NK-92 (cell line): ENCODE measurements around the gene PSMD12.
"Not testable (repeated sequence)": the region's sequence is repeated elsewhere in the genome, so short reads cannot be mapped to it uniquely, and the experiment has no call there.

Experiments
- DNase-seq: peaks from one replicate; lab custom pipeline; 2025; ENCODE audit not compliant: unreplicated experiment; lab: John Stamatoyannopoulos, UW

The PSMD12 gene

DNA sequence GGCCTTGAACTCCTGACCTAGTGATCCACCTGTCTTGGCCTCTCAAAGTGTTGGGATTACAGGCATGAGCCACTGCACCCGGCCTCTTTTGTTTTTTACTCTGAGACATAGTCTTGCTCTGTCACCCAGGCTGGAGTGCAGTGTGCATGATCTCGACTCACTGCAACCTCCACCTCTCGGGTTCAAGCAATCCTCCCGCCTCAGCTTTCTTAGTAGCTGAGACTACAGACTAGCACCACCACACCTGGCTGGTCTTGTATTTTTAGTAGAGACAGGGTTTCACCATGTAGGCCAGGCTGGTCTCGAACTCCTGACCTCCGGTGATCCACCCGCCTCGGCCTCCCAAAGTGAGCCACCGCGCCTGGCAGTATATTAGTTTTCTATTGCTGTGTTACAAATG lies 22.2 kb upstream of the PSMD12 start:
- DNase-seq = not testable (repeated sequence)

DNA sequence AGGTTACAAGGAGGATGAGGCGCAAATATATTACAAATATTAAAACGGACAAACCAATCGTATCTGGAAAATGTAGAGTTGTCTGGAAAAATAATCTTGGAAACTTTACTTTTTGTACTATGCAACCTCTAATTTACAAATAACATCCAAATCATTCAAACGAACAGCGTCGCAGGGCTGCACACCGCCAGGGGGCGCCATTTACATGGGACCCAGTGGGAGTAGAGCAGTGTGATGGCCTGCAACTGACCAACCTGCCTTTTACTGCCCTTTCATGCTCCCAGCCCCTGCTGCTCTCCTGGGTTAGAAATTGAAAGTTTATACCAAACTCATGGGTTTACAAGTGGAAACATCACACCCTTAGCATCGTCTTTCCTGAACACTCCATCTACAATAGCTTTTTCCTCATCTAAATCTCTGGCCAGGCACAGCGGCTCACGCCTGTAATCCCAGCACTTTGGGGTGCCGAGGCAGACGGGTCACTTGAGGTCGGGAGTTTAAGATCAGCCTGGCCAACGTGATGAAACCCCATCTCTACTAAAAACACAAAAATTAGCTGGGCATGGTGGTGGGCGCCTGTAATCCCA lies 20.7 kb upstream of the PSMD12 start:
- DNase-seq = no peak

DNA sequence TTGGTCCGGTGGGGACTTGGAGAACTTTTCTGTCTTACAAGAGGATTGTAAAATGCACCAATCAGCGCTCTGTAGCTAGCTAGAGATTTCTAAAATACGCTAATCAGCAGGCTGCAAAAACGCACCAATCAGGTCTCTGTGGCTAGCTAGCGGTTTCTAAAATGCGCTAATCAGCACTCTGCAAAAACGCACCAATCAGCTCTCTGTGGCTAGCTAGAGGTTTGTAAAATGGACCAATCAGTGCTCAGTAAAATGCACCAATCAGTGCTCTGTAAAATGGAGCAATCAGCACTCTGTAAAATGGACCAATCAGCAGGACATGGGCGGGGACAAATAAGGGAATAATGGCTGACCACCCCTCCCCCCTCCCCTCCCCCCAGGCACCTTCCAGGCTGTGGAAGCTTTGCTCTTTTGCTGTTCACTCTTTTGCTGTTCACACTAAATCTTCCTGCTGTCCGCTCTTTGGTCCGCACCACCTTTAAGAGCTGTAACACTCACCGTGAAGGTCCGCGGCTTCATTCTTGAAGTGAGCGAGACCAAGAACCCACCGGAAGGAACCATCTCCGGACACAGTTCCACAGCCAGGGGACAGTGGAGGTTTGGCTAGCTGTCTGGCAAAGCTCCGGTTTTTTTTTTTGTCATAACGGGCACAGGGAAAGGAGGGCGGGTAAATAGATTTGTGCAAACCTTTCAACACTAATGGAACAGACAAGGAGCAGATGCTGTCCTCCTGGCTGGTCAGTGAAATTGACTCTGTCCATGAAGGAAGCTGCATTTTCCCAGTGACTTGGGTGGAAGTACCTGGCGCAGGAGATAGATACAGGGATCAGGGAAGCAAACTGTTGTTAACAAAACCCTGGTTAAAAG lies 19.0 kb upstream of the PSMD12 start:
- DNase-seq = no peak

DNA sequence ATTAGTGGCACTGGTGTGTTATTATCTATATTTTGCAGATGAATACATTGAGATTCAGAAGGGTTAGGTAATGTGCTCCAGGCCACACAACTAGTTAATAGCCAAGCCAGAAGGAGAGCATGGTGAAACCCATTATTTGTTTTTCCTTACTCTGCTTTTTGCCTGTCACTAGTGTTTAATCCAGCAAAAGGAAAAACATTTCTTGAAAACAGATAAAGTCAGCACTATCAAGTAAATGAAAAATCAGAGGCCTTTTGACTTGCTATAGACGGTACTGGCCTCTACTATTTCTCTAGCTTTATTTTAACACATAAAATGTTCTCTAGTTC lies 15.5 kb upstream of the PSMD12 start:
- no peak for DNase-seq

DNA sequence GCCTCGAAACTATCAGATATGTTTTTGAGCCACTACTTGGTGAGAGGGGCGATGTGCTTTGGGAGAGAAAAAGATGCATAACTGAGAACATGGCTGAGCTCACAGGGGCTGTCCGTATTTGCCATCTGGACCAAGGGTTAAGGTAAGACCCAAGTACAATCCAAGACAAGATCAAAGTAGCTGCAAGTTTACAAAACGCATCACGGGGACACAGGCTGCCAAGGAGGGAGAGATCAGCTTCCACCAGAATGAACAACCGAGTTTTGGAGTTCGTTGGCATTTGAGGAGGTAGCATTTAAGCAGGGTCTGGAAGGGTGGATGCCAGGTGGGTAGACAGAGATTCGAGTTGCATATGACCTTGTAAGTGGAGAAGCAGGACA lies 12.9 kb upstream of the PSMD12 start:
- DNase-seq = no peak

DNA sequence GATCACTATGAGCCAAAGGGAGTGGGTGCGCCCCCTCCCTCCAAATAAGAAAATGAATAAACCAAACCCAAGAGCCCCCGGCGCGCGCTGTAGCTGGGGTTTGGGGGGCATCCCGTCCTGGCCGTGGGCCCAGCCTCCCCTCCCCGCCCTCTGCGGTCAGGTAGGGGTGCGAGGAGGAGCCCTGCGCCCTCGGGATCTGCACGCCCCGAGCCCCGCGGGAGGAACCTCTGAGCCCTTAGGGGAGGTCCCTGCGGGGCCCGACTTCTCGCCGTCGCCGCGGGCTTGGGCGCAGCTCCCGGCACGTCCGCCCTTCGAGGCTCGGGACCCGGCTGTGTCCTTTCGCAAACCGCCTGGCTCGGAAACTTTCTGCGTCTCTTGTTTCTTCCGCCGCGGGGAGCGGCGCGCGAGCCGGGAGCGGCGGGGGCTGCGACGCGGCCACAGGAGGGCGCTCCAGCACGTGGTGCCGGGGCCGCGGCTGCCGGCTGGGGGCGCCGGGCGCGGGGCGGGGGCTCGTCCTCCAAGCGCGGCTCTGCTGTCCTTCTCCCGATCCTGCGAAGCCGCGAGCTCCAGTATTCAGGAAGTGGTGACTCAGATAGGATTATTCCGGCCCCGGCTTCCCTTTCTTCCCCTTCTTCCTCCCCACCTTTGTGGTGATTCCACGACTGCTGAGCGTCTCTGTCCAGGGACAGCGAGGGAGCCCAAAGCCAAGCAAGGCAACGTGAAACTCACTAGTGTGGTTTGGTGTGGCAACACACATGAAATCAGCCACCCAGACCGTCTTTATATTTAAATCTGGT lies 12.3 kb upstream of the PSMD12 start:
- no peak for DNase-seq

DNA sequence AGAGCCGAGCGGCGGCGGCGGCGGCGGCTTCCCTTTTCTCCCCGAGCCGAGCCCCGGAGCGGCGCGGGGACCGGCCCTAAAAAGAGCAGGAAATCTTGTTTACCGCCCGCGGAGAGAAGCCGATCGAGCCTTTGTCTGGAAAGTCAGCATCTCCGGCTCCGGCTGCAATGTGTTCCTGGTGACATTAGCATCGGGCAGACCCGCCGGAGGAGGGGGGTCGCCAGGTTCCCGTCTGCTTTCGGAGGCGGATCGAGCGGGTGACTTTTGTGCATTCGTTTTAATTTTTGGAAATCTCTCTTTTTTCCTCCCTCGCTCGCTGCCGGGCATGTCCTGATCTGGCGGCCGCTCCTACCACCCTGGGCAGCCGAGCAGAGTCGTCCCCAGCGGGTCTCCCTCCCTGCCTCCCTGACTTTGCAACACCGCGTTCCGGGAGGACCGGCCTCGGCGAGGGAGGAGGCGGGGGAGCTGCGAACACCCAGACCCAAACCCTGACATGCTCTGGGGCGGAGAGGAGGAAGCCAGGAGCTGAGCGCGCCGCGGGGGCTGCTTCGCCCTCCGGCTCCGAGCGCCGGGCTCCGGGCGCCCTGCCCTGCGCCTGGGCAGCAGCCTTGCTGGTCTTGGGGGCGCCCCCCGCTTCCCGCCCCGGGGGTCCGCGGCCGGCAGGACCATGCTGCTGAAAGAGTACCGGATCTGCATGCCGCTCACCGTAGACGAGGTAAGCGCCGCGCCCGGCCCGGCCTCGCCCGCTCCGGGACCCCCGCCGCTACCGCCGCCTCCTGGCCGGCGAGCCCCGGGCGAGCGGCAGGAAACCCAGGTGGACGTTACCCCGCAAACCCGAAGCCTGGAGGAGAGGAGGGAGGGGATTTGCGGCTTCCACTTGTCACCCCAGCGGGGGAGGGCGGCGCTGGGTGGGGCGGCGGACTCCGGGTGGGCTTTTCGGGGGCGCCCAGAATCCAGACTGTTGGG lies 11.4 kb upstream of the PSMD12 start:
- no peak for DNase-seq

DNA sequence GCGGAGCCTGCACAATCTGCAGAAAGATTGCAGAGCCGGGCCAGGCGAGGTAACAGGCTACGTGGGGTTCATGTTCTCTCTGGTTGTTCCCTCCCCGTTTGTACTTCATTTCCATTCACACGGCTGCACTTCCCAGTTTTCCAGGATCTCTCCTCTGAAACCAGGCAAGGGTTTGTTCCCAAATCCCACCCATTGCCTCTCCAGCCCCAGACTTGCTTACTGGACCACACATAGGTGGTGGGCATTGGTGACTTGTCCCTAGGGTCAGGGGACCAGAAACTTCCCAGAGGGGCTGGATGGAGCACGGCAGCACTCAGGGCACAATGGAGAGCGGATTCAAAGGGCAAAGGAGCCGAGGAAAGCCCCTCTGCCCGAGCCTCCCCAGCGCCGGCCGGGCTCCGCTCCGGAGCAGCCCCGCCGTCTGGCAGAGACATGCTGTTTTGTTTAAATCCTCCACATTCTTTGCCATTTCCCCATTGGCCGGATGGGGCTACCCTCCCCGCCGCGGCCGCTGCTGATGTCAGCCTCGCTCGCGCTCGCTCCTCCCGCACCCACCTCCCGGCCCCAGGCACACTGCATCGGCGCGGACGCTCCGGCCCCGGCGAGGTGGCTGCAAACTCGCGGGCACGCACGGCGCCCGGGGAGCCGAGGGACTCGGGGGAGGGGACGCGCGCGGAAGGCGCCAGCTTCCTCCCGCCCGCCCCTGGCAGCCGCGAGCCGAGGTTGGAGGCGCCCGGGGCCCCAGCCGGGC lies 10.5 kb upstream of the PSMD12 start, which contains the start of gene PITPNC1:
TSS of gene PITPNC1 (plus strand) at position 545 of the 751 bp plus-strand sequence.
- peak; percentile 38 for DNase-seq

DNA sequence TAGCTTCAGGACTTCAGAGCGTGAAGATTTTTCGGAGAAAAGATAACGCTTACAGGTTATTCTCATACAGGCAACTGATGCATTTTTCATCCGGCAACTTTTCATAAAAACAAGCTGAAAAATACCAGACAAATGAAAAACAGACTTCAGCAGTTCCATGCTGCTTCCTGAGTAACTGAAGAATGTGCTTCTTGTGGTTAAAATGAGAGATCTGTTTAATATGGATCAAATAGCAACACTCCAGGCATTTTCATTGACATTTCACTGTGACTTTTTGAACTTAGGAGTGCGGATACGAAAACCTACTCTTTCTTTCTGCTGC lies 10.0 kb upstream of the PSMD12 start:
- no peak for DNase-seq

DNA sequence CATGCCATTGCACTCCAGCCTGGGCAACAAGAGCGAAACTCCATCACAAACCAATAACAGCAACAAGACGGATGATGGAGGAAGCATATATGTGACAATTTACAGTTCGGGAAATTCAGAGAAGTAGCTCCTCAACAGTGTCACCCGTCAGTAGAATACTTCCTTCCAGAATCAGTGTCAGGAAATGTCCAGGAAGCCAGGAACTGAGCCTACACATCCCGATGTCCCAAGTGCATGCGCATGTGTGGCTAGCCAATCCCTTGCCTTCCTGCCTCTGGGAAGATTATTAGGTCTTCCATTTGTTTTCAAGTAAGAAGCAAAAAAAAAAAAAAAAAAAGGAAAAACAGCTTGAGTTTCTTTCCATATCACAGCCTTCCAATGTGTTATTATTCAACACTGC lies 9.3 kb upstream of the PSMD12 start:
- DNase-seq = no peak

DNA sequence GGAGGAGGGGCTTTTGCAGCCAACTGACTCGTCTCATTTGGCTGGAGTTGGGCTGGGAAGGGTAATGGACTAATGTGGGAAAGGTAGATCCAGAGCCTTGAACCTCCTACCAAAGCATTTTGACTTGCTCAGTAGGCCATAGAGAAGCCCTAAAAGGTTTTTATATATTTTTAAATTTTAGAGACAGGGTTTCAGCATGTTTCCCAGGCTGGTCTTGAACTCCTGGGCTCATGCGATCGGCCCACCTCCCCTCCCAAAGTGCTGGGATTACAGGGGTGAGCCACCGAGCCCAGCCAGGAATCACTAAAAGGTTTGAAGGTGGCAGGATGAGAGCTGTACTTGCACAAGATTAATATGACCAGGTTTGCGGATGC lies 8.7 kb upstream of the PSMD12 start:
- DNase-seq = no peak

DNA sequence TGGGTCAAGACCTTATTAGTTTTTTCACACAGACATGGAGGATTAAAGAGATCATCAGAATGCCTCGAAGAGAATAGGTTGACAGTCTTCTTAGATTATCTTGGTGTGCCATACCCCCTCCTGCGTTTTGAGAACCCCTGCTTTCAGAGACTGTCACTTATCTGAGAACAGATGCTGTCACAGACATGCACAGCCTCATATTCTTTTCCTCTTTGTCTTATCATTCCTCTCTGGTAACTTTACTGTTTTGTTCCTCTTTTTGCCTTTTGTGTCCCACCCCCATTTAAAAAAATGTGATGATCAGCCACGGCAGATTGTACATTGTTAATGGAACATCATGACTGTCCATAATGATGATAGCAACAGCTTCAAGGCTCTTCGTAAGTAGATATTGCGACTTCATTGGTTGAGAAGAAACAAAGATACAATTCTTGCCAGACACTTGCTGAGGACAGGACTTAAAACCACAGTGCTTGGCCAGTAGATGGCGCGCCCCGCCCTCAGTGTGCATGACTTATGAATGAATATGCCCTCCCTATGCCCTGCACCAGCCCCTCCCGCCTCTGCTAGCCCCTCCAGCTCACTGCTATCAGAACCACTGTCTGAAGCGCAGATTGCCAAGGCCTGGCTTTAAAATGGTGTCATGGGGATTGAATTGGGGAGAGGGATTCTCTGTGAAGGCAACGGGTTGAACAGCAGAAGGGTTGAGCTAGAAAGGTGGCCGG lies 8.1 kb upstream of the PSMD12 start:
- DNase-seq = peak; percentile 30

DNA sequence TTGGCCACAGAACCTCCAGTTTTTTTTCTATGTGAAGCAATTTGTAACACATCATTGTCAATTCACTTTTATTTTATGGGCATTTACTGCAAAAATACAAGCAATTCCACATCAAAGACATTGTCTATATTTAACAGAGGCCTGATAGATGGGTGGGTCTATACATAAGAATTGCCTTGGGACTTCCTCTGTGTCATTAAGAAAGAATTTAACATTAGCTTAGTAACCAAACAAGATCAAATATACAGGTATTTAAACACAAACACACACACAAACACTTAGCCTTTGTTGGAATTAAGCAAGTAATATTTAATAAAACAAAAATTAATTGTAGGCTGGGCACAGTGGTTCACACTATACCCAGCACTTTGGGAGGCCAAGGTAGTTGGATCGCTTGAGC lies 6.4 kb upstream of the PSMD12 start:
- no peak for DNase-seq

DNA sequence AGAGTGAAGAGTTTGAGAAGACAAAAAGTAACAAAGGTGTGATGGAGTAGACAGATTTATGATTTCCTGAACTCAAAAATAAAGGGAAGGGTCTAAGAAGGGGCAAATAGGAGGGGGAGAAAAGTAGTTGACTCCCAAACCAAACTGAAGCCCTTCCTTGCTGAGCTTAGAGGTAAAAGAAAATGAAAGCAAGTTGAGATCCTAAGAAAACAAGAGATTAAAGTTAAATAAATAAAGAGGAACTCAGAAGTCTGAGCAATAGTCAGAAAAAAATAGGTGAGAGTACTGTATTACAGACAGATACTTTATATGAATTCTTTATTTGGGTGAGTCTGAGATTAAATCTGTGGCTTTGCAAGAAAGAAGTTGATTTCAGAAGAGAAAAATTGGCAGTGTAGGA lies 3.3 kb upstream of the PSMD12 start:
- DNase-seq = no peak

DNA sequence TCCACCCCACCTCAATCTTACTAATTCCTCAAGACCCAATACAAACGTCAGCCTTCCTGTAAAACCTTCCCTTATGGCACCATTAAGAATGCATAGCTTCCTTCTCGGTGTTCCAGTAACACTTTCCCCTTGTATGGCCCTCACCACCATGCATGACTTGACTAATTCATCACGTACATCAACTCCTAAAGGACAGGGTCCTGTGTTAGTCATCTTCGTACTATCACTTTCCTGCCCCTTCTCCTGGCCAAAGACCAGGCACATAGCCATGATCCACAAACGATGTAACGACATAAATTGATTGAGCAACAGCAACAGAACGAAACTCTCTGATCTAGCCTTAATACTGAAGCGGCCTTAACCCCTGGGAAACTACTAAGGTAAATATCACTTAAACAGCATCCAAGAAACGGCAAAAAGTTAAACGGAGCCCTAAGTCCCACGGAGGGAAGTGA lies 612 bp downstream of the PSMD12 start:
- no peak for DNase-seq

DNA sequence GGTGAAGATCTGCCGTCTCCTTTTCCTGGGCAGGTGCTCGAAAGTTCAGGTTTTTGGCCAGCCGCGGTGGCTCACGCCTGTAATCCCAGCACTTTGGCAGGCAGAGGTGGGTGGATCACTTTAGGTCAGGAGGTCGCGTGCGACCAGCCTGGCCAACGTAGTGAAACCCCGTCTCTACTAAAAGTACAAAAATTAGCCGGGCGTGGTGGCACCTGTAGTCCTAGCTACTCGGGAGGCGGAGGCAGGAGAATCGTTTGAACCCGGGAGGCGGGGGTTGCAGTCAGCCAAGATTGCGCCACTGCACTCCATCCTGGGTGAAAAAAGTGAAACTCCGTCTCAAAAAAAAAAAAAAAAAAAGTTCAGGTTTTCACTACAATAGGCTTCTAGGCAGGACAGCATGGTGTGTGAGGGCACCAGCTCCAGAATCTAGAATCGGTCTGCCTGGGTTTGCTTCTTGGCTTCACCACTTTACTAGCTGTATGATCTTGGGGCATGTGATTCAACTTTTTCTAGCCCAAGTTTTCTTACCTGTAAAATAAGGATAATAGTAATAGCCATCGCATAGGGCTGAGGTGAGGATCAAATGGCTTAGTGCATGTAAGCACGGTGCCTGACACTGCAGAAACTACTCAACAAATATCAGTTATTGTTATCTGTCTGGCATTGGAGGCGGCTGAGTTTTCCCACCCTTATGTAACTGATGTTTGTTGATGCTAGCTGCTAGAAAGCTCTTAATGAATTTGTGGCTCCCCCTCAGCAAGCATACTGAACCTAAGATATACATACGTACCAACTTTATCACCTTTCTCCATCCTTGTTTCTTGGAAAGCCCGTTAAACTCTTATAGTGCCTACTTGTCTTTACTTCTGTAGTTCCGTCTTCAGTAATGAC lies 1.3 kb downstream of the PSMD12 start:
- DNase-seq = no peak

DNA sequence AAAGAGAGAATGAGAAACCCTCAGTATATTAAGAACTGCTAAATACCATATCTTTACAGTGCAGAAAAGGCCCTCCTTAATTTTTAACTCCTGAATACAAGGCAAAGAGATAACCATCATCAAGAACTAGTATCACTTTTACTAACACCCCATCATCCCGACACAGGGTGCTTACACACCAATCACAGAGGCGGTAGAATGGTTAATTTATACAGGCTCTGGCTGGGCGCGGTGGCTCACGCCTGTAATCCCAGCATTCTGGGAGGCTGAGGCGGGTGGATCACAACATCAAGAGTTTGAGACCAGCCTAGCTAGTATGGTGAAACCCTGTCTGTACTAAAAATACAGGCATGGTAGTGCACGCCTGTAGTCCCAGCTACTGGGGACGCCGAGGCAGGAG lies 4.2 kb downstream of the PSMD12 start:
- DNase-seq = no peak

DNA sequence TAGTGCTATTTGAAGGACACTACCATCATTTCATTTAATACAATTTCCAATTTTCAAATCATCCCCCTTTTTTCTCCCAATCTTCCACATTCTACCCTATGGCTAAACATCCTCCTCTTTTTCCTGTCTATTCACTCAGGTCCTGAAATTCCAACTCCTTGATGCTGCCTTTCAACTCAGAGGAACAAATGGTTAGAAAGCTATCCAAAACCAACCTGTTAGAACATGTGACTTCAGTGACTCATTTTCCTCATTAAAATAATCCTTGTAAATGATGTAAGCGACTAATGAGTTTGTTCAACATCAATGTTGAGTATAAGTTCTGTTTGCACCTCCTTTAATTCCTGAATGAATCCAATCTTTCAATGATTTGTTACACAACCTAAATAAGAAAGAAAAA lies 5.5 kb downstream of the PSMD12 start:
- no peak for DNase-seq
